ENCODE measurements around the gene PRPF19. TPM values are rescaled to one million over a fixed set of nuclear protein-coding genes. Genes with fewer than 3 reads are reported as not detected.

The PRPF19 gene
- 36.5 TPM for total RNA-seq
- long read RNA-seq, partial matches to known transcripts, result 4 of 5 reads
- long read RNA-seq, other reads (novel, unspliced or antisense), result 1 of 5 reads

GRCh38 chr11:60906132-60906972 is at the start of gene PRPF19:
Gene PRPF19, minus strand, starts transcription at chr11:60906585. Its CDS starts 203 bp downstream, at chr11:60906382.
- no peak for TF ChIP-seq CTCF (IDR thresholded peaks at IDR 0.05; ENCODE audit: borderline replicate concordance)
- peaks cover 49% of the 10 kb centered on the region for H3K4me1 ChIP-seq
- peak within 1 kb of the TSS; percentile 94 for H3K27ac ChIP-seq (replicated peaks)
- no peaks in the 10 kb centered on the region for H3K27me3 ChIP-seq (ENCODE audit: low read depth)
- peak; percentile 97 for DNase-seq
- intact Hi-C loops (cut with micrococcal nuclease), result no loop called here
- H3K4me3 ChIP-seq, result peak within 1 kb of the TSS; percentile 90
- H3K9me3 ChIP-seq (replicated peaks), result no peaks in the 10 kb centered on the region
- H3K36me3 ChIP-seq, result peaks cover 25% of the 10 kb centered on the region

GRCh38 chr11:60955571-60955970 is 49.2 kb upstream of the PRPF19 start:
- Histone ChIP-seq H3K36me3 (no peaks in the 10 kb centered on the region), H3K27me3 (ENCODE audit: low read depth) (peaks cover 10% of the 10 kb centered on the region), H3K9me3 (replicated peaks) (no peaks in the 10 kb centered on the region), H3K4me1 (peaks cover 23% of the 10 kb centered on the region), H3K27ac (replicated peaks) (no peak overlapping the region), H3K4me3 (no peak overlapping the region)
- no peak for TF ChIP-seq CTCF (IDR thresholded peaks at IDR 0.05; ENCODE audit: borderline replicate concordance)
- intact Hi-C loops (cut with micrococcal nuclease), result no loop called here
- no peak for DNase-seq

- intact Hi-C loops (cut with micrococcal nuclease), result no loop called here
- no peaks in the 10 kb centered on the region for H3K9me3 ChIP-seq (replicated peaks)
Measured at GRCh38 chr11:60954421-60954820, 48.0 kb upstream of the PRPF19 start.

DNA sequence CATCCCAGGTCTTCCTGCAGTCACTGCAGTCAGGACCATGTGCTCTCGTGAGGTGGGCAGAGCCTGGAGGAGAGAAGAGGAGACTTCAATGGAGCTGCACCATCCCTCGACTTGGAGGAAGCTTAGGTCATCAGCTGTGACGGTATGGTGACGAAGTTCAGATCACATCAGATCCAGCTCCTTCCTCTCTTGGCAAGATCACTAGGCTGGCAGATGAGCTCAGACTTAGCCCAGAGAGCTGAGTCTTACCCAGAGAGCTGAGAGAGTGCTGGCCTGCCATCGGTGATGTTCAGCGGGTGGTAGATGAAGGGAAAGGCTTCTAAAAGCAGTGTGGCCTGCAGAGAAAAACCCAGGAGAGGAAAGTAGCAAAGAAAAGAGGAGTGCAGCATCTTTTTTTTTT is 47.4 kb upstream of the PRPF19 start:
- H3K4me1 ChIP-seq, result peaks cover 37% of the 10 kb centered on the region
- no peak overlapping the region for H3K4me3 ChIP-seq
- no peak for DNase-seq
- peaks cover 17% of the 10 kb centered on the region for H3K27me3 ChIP-seq (ENCODE audit: low read depth)
- no peaks in the 10 kb centered on the region for H3K9me3 ChIP-seq (replicated peaks)
- intact Hi-C loops (cut with micrococcal nuclease), result no loop called here
- TF ChIP-seq CTCF (IDR thresholded peaks at IDR 0.05; ENCODE audit: borderline replicate concordance), result no peak
- H3K36me3 ChIP-seq, result no peaks in the 10 kb centered on the region
- H3K27ac ChIP-seq (replicated peaks), result peak overlapping the region; percentile 92

More at GRCh38 chr11:60954421-60954820, 48.0 kb upstream of the PRPF19 start:
- H3K36me3 ChIP-seq, result no peaks in the 10 kb centered on the region
- peaks cover 33% of the 10 kb centered on the region for H3K4me1 ChIP-seq
- H3K4me3 ChIP-seq, result no peak overlapping the region
- peaks cover 17% of the 10 kb centered on the region for H3K27me3 ChIP-seq (ENCODE audit: low read depth)
- no peak overlapping the region for H3K27ac ChIP-seq (replicated peaks)
- DNase-seq, result no peak
- no peak for TF ChIP-seq CTCF (IDR thresholded peaks at IDR 0.05; ENCODE audit: borderline replicate concordance)

DNA sequence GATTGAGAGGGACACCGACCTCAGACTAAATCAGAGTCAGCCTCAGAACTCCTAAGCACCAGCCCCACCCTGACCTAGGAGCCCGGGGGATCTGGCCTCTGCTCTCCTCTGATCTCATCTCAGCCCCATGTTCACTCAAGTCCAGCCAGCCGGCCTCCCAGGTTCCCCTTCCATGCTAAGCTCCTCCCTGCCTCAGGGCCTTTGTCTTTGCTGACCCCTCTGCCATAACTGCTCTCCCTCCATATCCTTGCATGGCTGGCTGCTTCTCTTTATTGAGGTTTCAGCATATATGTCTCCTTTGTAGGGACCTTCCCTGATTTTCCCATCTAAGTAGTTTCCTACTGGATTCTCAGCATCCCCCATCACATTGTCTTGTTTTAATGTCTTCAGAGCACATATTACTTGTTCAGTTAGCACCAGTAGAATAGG is 46.4 kb upstream of the PRPF19 start:
- H3K27me3 ChIP-seq (ENCODE audit: low read depth), result peaks cover 17% of the 10 kb centered on the region
- no peaks in the 10 kb centered on the region for H3K36me3 ChIP-seq
- H3K4me1 ChIP-seq, result peaks cover 43% of the 10 kb centered on the region
- intact Hi-C loops (cut with micrococcal nuclease), result no loop called here
- peak overlapping the region; percentile 69 for H3K4me3 ChIP-seq
- TF ChIP-seq CTCF (IDR thresholded peaks at IDR 0.05; ENCODE audit: borderline replicate concordance), result no peak
- DNase-seq, result no peak
- no peaks in the 10 kb centered on the region for H3K9me3 ChIP-seq (replicated peaks)
- H3K27ac ChIP-seq (replicated peaks), result peak overlapping the region; percentile 92
